Large intestine (tissue), 12 donors: Measurements from ENCODE around the gene DEFB113. TPM values are rescaled to one million over a fixed set of nuclear protein-coding genes. Genes with fewer than 3 reads are reported as not detected.

ENCODE experiments used
- DNase-seq, 2 donors: peaks; one replicate each; pipeline versions ENCODE4 v3.0.0 to v3.0.0-alpha.2; 2013
- H3K27ac ChIP-seq: one replicate; pipeline ENCODE4 v1.5.1; 2013; ENCODE audit warnings: low read length
- H3K27me3 ChIP-seq: 2 replicates; pipeline ENCODE4 v1.6.1; 2013; ENCODE audit warnings: low read length; ENCODE audit not compliant: control insufficient read depth, insufficient read depth
- H3K36me3 ChIP-seq: 2 replicates; pipeline ENCODE4 v1.6.1; 2013; ENCODE audit warnings: low read length; ENCODE audit not compliant: control insufficient read depth, insufficient read depth
- H3K4me1 ChIP-seq: one replicate; pipeline ENCODE4 v1.6.1; 2013; ENCODE audit warnings: low read length; ENCODE audit not compliant: control insufficient read depth, insufficient read depth
- H3K4me3 ChIP-seq: one replicate; pipeline ENCODE4 v1.5.1; 2013; ENCODE audit warnings: low read length
- H3K9me3 ChIP-seq: one replicate; pipeline ENCODE4 v1.6.1; 2013; ENCODE audit warnings: mild to moderate bottlenecking, low read depth, low read length, moderate library complexity; ENCODE audit not compliant: control insufficient read depth
- WGBS: methylation state at CpG from one replicate; pipeline ENCODE4 v1.1.5; 2013; ENCODE audit warnings: low lambda C conversion rate; ENCODE audit not compliant: insufficient coverage; 5-methylcytosine and 5-hydroxymethylcytosine counted together
- long read RNA-seq, 11 donors: transcript quantifications; one replicate each; lab custom pipeline, GENCODE V29; 2026
- polyA plus RNA-seq: library from polyadenylated mRNA; unstranded; fragments of 120-200 nt; gene quantifications from one replicate; pipeline ENCODE4 v1.2.1, GENCODE V29; 2013

DEFB113 gene
- polyA plus RNA-seq = not detected
- long read RNA-seq, donor 1 = 0 reads
- long read RNA-seq, donor 2 = 0 reads
- long read RNA-seq, donor 3 = 0 reads
- long read RNA-seq, donor 4 = 0 reads
- long read RNA-seq, donor 5 = 0 reads
- long read RNA-seq, donor 6 = 0 reads
- long read RNA-seq, donor 7 = 0 reads
- long read RNA-seq, donor 8 = 0 reads
- long read RNA-seq, donor 9 = 0 reads
- long read RNA-seq, donor 10 = 0 reads
- long read RNA-seq, donor 11 = 0 reads

- Histone ChIP-seq H3K36me3 (no peaks in the 10 kb centered on the region), H3K27ac (no peak within 1 kb of the TSS), H3K27me3 (no peaks in the 10 kb centered on the region), H3K9me3 (no peaks in the 10 kb centered on the region), H3K4me3 (no peak within 1 kb of the TSS), H3K4me1 (no peaks in the 10 kb centered on the region)
- DNase-seq = no peak
- 33% methylated on average over 1 of the region's 2 CpGs for WGBS
Observed at GRCh38 chr6:49969605-49970004, at the start of gene DEFB113. Gene DEFB113 (minus strand): TSS chr6:49969625. CDS start chr6:49969625, 0 bp downstream.

GRCh38 chr6:50007819-50008218, 38.4 kb upstream of the DEFB113 start:
- H3K4me3 ChIP-seq = no peak overlapping the region
- DNase-seq = no peak
- H3K36me3 ChIP-seq = no peaks in the 10 kb centered on the region
- H3K27ac ChIP-seq = no peak overlapping the region
- H3K27me3 ChIP-seq = no peaks in the 10 kb centered on the region
- no peaks in the 10 kb centered on the region for H3K4me1 ChIP-seq
- no peaks in the 10 kb centered on the region for H3K9me3 ChIP-seq
- 88% methylated on average over 1 of the region's 3 CpGs for WGBS

GRCh38 chr6:50003139-50003538, 33.7 kb upstream of the DEFB113 start:
- H3K27ac ChIP-seq = no peak overlapping the region
- DNase-seq = no peak
- no peaks in the 10 kb centered on the region for H3K4me1 ChIP-seq
- no peak overlapping the region for H3K4me3 ChIP-seq
- WGBS = 95% methylated on average over 2 of the region's 3 CpGs
- H3K36me3 ChIP-seq = no peaks in the 10 kb centered on the region
- H3K27me3 ChIP-seq = no peaks in the 10 kb centered on the region
- no peaks in the 10 kb centered on the region for H3K9me3 ChIP-seq

GRCh38 chr6:49995278-49995677, 25.9 kb upstream of the DEFB113 start:
- no peaks in the 10 kb centered on the region for H3K27me3 ChIP-seq
- no peak overlapping the region for H3K27ac ChIP-seq
- H3K4me3 ChIP-seq = no peak overlapping the region
- no peaks in the 10 kb centered on the region for H3K9me3 ChIP-seq
- H3K36me3 ChIP-seq = no peaks in the 10 kb centered on the region
- peak in 1 of 2 donors; percentile 49 for DNase-seq
- H3K4me1 ChIP-seq = no peaks in the 10 kb centered on the region

GRCh38 chr6:49988900-49989299, 19.5 kb upstream of the DEFB113 start:
- Histone ChIP-seq H3K4me3 (no peak overlapping the region), H3K27ac (no peak overlapping the region), H3K4me1 (no peaks in the 10 kb centered on the region), H3K36me3 (no peaks in the 10 kb centered on the region), H3K27me3 (no peaks in the 10 kb centered on the region), H3K9me3 (no peaks in the 10 kb centered on the region)
- DNase-seq = no peak
- no CpG with 5 or more reads among the region's 2 CpGs for WGBS

GRCh38 chr6:49987749-49988148, 18.3 kb upstream of the DEFB113 start:
- H3K4me1 ChIP-seq = no peaks in the 10 kb centered on the region
- no CpG with 5 or more reads among the region's 2 CpGs for WGBS
- H3K9me3 ChIP-seq = no peaks in the 10 kb centered on the region
- H3K27ac ChIP-seq = no peak overlapping the region
- no peak for DNase-seq
- no peaks in the 10 kb centered on the region for H3K27me3 ChIP-seq
- no peak overlapping the region for H3K4me3 ChIP-seq
- no peaks in the 10 kb centered on the region for H3K36me3 ChIP-seq

- WGBS = no CpG with 5 or more reads among the region's 1 CpG
- H3K9me3 ChIP-seq = no peaks in the 10 kb centered on the region
- no peaks in the 10 kb centered on the region for H3K36me3 ChIP-seq
- H3K4me1 ChIP-seq = no peaks in the 10 kb centered on the region
- no peaks in the 10 kb centered on the region for H3K27me3 ChIP-seq
- H3K4me3 ChIP-seq = no peak overlapping the region
- no peak overlapping the region for H3K27ac ChIP-seq
- no peak for DNase-seq
Observed at GRCh38 chr6:49986551-49986950, 17.1 kb upstream of the DEFB113 start.

GRCh38 chr6:49982046-49982445, 12.6 kb upstream of the DEFB113 start:
- 70% methylated on average over 2 of the region's 2 CpGs for WGBS
- DNase-seq = no peak
- no peaks in the 10 kb centered on the region for H3K9me3 ChIP-seq
- H3K4me1 ChIP-seq = no peaks in the 10 kb centered on the region
- H3K36me3 ChIP-seq = no peaks in the 10 kb centered on the region
- H3K27me3 ChIP-seq = no peaks in the 10 kb centered on the region
- no peak overlapping the region for H3K27ac ChIP-seq
- no peak overlapping the region for H3K4me3 ChIP-seq

GRCh38 chr6:49980898-49981297, 11.5 kb upstream of the DEFB113 start:
- WGBS = 100% methylated on average over 1 of the region's 1 CpG
- no peaks in the 10 kb centered on the region for H3K9me3 ChIP-seq

GRCh38 chr6:49979584-49979983, 10.2 kb upstream of the DEFB113 start:
- Histone ChIP-seq H3K27ac (no peak overlapping the region), H3K4me1 (no peaks in the 10 kb centered on the region), H3K4me3 (no peak overlapping the region), H3K9me3 (no peaks in the 10 kb centered on the region), H3K27me3 (no peaks in the 10 kb centered on the region), H3K36me3 (no peaks in the 10 kb centered on the region)
- 100% methylated on average over 1 of the region's 4 CpGs for WGBS
- no peak for DNase-seq

More at GRCh38 chr6:49980898-49981297, 11.5 kb upstream of the DEFB113 start:
- Histone ChIP-seq H3K4me1 (no peaks in the 10 kb centered on the region), H3K27ac (no peak overlapping the region), H3K27me3 (no peaks in the 10 kb centered on the region), H3K36me3 (no peaks in the 10 kb centered on the region), H3K4me3 (no peak overlapping the region)
- no peak for DNase-seq
